ENCODE data around the gene SAP30L. TPM values are rescaled to one million over a fixed set of nuclear protein-coding genes. Genes with fewer than 3 reads are reported as not detected.
A peak's percentile ranks its signal among the peaks of the same experiment; 100 is the strongest.

The SAP30L gene
- total RNA-seq, 4 donors from 2014 or later, result 26.3 to 47.1 (median 33.1) TPM

DNA sequence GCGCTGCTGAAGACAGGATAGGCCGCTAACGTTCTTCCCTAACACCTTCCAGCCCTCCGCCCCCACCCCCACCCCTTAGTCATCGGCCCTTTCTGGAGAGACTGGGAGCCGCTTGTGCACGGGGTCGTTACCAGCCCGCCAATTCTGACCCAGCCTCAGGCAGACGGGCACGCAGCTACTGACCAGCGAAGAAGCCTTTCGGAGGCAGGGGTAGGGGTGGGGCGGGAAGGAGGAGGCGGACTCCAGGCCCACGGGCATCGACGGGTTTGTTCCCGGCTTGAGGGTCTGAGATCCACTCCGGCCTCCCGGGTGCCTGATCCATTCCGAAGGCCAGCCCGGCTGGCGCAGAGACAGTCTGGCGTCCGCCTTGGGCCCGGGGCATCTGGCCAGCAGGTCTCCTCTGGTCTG is 33.0 kb downstream of the SAP30L start:
- no peak for TF ChIP-seq POLR2AphosphoS5 (IDR thresholded peaks at IDR 0.05)
- TF ChIP-seq, protein P1, sequence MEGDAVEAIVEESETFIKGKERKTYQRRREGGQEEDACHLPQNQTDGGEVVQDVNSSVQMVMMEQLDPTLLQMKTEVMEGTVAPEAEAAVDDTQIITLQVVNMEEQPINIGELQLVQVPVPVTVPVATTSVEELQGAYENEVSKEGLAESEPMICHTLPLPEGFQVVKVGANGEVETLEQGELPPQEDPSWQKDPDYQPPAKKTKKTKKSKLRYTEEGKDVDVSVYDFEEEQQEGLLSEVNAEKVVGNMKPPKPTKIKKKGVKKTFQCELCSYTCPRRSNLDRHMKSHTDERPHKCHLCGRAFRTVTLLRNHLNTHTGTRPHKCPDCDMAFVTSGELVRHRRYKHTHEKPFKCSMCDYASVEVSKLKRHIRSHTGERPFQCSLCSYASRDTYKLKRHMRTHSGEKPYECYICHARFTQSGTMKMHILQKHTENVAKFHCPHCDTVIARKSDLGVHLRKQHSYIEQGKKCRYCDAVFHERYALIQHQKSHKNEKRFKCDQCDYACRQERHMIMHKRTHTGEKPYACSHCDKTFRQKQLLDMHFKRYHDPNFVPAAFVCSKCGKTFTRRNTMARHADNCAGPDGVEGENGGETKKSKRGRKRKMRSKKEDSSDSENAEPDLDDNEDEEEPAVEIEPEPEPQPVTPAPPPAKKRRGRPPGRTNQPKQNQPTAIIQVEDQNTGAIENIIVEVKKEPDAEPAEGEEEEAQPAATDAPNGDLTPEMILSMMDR (IDR thresholded peaks at IDR 0.05), result no peak
- no peak for TF ChIP-seq EP300 (IDR thresholded peaks at IDR 0.05; ENCODE audit: low read depth)
- no peak for TF ChIP-seq POLR2A (IDR thresholded peaks at IDR 0.05)
- no peaks in the 10 kb centered on the region for H3K36me3 ChIP-seq
- 7% methylated on average over 13 of the region's 27 CpGs; no CpG with 5 or more reads in 1 of the 2 donors for WGBS, 2 donors (ENCODE audit: low coverage in 1 of 2)
- peaks cover 7 to 63% (median 45%) of the 10 kb centered on the region in 4 donors for H3K4me1 ChIP-seq
- in situ Hi-C loops (cut with MboI; ENCODE audit: low pct_ligation_motif_present in 1 of 4, low pct_unique_long_range_greater_than_20kb in 1 of 4, low sequenced_read_pairs in 3 of 4) (no loop called here), intact Hi-C loops (cut with DNase I; ENCODE audit: low total_unique reads) (loop anchor here (10.0 kb wide), 1 partner anchor 46 kb away; no protein-coding TSS in a partner anchor)
- peak overlapping the region in 2 of 4 donors; percentile 15 to 51 for H3K4me3 ChIP-seq
- peak overlapping the region; percentile 56 to 91 (median 78) for H3K27ac ChIP-seq
- no peaks in the 10 kb centered on the region for H3K9me3 ChIP-seq
- H3K27me3 ChIP-seq, result peaks cover 100% of the 10 kb centered on the region
- no peak for DNase-seq

DNA sequence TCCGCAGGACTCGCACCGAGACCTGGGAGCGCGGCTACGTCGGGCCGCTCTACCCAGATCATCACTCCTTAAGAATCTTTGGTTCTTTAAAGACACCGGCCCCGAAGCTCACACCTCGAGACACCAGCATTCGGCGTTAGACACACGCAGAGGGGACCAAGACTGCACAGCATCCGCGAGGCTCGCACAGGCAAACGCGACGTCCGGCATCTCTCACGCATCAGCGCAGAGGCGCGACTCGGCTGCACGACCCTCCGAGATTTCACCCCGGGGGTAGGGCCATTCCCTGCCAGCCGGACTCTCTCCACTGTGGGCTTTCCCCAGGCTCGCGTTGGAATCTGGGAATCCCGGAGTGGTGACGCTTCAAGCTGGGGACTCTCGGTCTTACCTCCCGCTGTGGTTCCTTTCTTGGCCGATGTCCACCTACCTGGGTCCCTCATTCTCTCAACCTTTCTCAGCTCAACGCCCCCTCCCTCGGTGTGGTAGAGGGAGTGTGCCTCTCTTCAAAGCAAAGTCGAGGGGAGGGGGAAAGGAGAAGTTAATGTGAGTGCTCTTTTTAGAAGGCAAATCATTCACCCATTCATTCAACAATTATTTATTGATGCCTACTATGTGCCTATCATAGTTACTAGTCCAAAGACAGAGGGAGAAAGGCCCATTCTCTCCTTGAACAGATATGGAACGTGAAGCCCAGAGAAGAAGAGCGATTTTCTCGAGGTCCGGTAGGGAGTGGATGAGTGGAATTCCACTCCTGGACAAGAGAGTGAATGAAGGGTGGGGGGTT is 33.6 kb downstream of the SAP30L start:
- Histone ChIP-seq H3K9me3 (no peaks in the 10 kb centered on the region), H3K27ac (peak overlapping the region; percentile 56 to 91 (median 78)), H3K4me1 (peaks cover 7 to 67% (median 46%) of the 10 kb centered on the region in 4 donors), H3K27me3 (peaks cover 100% of the 10 kb centered on the region), H3K36me3 (no peaks in the 10 kb centered on the region), H3K4me3 (peak overlapping the region in 2 of 4 donors; percentile 15 to 51)
- in situ Hi-C loops (cut with MboI; ENCODE audit: low pct_ligation_motif_present in 1 of 4, low pct_unique_long_range_greater_than_20kb in 1 of 4, low sequenced_read_pairs in 3 of 4) (no loop called here), intact Hi-C loops (cut with DNase I; ENCODE audit: low total_unique reads) (loop anchor here (10.0 kb wide), 1 partner anchor 45 kb away; no protein-coding TSS in a partner anchor)
- DNase-seq, result no peak
- TF ChIP-seq, protein P1 (IDR thresholded peaks at IDR 0.05), result no peak
- TF ChIP-seq POLR2A (IDR thresholded peaks at IDR 0.05) (no peak), EP300 (IDR thresholded peaks at IDR 0.05; ENCODE audit: low read depth) (no peak), POLR2AphosphoS5 (IDR thresholded peaks at IDR 0.05) (no peak)
- 8 to 10% methylated on average over 4 to 44 of the region's 44 CpGs for WGBS, 2 donors (ENCODE audit: low coverage in 1 of 2)

GRCh38 chr5:154479944-154480750 is 34.4 kb downstream of the SAP30L start:
- Histone ChIP-seq H3K9me3 (no peaks in the 10 kb centered on the region), H3K27me3 (peaks cover 100% of the 10 kb centered on the region), H3K4me3 (no peak overlapping the region), H3K4me1 (peaks cover 8 to 69% (median 43%) of the 10 kb centered on the region in 4 donors), H3K27ac (peak overlapping the region; percentile 56 to 91 (median 78)), H3K36me3 (no peaks in the 10 kb centered on the region)
- in situ Hi-C loops (cut with MboI; ENCODE audit: low pct_ligation_motif_present in 1 of 4, low pct_unique_long_range_greater_than_20kb in 1 of 4, low sequenced_read_pairs in 3 of 4) (no loop called here), intact Hi-C loops (cut with DNase I; ENCODE audit: low total_unique reads) (loop anchor here (10.0 kb wide), 1 partner anchor 45 kb away; no protein-coding TSS in a partner anchor)
- no peak for DNase-seq
- 25 to 32% methylated on average over 13 to 31 of the region's 31 CpGs for WGBS, 2 donors (ENCODE audit: low coverage in 1 of 2)
- TF ChIP-seq, protein P1 (IDR thresholded peaks at IDR 0.05), result no peak
- no peak for TF ChIP-seq EP300 (IDR thresholded peaks at IDR 0.05; ENCODE audit: low read depth)
- no peak for TF ChIP-seq POLR2A (IDR thresholded peaks at IDR 0.05)
- no peak for TF ChIP-seq POLR2AphosphoS5 (IDR thresholded peaks at IDR 0.05)

DNA sequence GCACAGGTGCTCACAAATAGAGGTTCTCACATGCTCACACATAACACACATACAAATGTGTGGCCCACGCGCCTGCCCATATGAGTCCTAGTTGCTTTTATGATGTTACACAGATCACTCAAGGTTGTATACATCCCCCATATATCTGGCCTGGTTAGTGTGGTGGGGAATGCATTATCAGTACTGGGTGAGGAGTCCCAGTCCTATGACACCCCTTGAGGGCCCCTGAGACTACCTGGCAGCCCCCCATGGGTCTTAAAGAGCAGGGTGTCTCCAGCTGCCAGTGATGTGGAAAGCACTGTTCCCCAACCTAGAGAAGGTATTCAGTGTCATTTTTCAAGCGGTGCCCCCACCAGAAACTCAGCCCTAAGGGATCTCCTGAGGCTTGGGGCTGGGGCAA is 35.0 kb downstream of the SAP30L start:
- Histone ChIP-seq H3K4me3 (no peak overlapping the region), H3K27me3 (peaks cover 100% of the 10 kb centered on the region), H3K9me3 (no peaks in the 10 kb centered on the region), H3K36me3 (no peaks in the 10 kb centered on the region), H3K4me1 (peaks cover 13 to 66% (median 37%) of the 10 kb centered on the region in 4 donors), H3K27ac (peak overlapping the region in 2 of 4 donors; percentile 67 to 91)
- DNase-seq, result no peak
- TF ChIP-seq POLR2A (IDR thresholded peaks at IDR 0.05) (no peak), EP300 (IDR thresholded peaks at IDR 0.05; ENCODE audit: low read depth) (no peak), POLR2AphosphoS5 (IDR thresholded peaks at IDR 0.05) (no peak)
- TF ChIP-seq, protein P1 (IDR thresholded peaks at IDR 0.05), result no peak
- 35% methylated on average over 3 of the region's 3 CpGs; no CpG with 5 or more reads in 1 of the 2 donors for WGBS, 2 donors (ENCODE audit: low coverage in 1 of 2)
- in situ Hi-C loops (cut with MboI; ENCODE audit: low pct_ligation_motif_present in 1 of 4, low pct_unique_long_range_greater_than_20kb in 1 of 4, low sequenced_read_pairs in 3 of 4) (no loop called here), intact Hi-C loops (cut with DNase I; ENCODE audit: low total_unique reads) (no loop called here)

All from transverse colon (tissue), 4 donors.